RPMI7951 (cell line): Measurements from ENCODE around the gene NTNG1. TPM values are rescaled to one million over a fixed set of nuclear protein-coding genes. Genes with fewer than 3 reads are reported as not detected.

Experiments used
- DNase-seq: peaks from one replicate; pipeline ENCODE4 v3.0.0-alpha.2; 2012; ENCODE audit warnings: low read depth
- total RNA-seq: library from RNA; depleted of rRNA; stranded (reverse); fragments of >200 nt; shearing (Covaris generic); gene quantifications from 2 replicates; pipeline ENCODE4 v1.2.3, GENCODE V29; 2014; rRNA removed

The NTNG1 gene
- total RNA-seq, 1 experiment from 2014 or later, result not detected

DNA sequence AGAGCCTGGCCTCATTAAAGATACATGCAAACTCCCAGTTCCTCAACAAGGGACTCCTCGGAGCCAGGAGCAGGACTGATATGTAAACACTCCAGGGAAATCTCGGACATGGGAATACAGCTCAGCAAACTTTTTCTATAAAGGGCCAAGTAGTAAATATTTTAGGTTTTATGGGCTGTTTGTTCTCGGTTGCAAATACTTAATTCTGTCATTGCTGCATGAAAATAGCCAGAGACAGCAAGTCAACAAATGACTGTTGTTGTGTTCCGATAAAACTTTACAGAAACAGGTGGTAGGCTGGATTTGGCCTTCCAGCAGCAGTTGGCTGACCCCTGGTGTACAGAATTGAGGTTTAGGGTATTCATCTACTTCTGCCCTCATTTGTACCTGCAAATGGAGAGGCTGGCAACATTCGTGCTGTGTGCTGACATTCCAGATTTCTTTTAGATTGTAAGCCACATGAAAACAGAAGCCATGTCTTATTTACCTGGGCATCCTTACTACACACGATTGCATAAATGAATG lies 360.3 kb downstream of the NTNG1 start:
- no peak for DNase-seq

DNA sequence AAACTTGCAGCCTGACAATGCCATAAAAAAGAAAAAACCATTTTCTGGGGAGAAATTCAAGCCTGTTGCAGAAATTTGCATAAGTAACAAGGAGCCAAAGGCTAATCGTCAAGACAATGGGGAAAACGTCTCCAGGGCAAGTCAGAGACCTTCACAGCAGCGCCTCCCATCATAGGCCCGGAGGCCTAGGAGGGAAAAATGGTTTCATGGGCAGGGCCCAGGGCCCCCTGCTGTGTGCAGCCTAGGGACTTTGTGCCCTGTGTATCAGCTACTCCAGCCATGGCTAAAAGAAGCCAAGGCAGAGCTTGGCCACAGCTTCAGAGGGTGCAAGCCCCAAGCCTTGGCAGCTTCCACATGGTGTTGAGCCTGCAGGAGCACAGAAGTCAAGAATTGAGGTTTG lies 369.5 kb downstream of the NTNG1 start:
- DNase-seq, result no peak

- no peak for DNase-seq
Observed at GRCh38 chr1:107512836-107513235, 372.0 kb downstream of the NTNG1 start.

GRCh38 chr1:107514841-107515240 lies 374.0 kb downstream of the NTNG1 start:
- DNase-seq, result no peak

DNA sequence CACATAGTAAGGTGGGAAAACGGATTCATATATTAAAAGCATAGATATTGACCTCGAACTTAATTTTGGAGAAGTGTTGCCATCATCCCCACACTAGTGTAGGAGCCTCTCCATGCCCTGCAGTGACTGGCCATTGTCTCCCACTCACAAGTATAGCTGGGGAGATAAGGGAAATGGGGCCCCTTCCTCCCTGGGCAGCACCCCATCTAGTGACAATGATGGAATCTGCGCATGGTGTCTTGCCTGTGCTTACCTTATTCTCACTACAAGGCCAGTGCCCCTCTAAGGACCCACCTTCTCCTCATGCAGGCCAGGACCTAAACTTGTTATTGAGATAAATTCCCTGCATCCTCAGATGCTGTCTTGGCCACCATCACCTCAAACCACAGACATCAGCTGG lies 374.9 kb downstream of the NTNG1 start:
- no peak for DNase-seq

GRCh38 chr1:107523061-107523460 lies 382.2 kb downstream of the NTNG1 start:
- DNase-seq, result no peak

- no peak for DNase-seq
Observed at GRCh38 chr1:107523736-107524135, 382.9 kb downstream of the NTNG1 start.

DNA sequence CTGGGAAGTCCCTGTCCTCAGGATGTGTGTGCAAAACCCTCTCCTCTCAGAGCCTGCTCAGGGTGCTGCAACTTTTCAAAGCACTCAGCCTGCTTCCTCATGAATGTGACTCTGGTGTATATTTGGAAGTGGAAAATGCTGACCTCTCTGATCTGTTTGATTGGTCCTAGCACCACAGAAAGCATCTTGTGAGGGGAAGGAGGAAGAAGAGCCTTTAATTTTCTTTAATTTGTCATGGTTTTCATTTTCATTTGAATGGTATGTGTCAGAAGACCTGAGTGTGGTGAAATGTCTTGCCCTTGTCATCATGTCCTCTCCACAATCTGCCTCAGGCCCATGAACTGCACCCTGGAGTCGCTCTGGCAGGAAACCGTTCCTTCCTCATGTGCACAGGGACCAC lies 383.5 kb downstream of the NTNG1 start:
- no peak for DNase-seq

GRCh38 chr1:107525145-107525544 lies 384.3 kb downstream of the NTNG1 start:
- no peak for DNase-seq

- DNase-seq, result no peak
Observed at GRCh38 chr1:107525961-107526360, 385.1 kb downstream of the NTNG1 start.

GRCh38 chr1:107526524-107527198 lies 385.8 kb downstream of the NTNG1 start:
- no peak for DNase-seq

GRCh38 chr1:107529511-107530149 lies 388.8 kb downstream of the NTNG1 start:
- peak; percentile 15 for DNase-seq

- peak; percentile 14 for DNase-seq
Observed at GRCh38 chr1:107530543-107530942, 389.7 kb downstream of the NTNG1 start.

GRCh38 chr1:107531065-107531908 lies 390.4 kb downstream of the NTNG1 start:
- no peak for DNase-seq

DNA sequence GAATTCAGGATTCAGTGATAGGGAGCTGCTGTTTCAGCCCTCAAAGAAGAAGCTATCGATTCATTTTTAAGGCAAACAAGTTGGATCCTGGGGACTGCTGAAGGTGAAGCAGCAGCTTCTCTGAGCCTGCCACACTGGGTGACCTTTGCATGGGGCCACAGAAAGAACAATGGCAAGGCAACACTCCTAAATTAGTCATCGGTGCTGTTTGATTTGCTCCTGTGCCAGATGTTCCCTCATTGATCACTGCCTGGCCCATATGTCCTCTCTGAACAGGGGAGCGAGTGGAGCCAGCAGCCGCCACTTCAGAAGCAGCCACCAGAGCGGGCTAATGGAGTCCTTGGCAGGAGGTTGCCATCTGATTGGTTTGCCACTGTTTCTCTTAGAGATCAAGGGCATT lies 391.5 kb downstream of the NTNG1 start:
- no peak for DNase-seq

Other genes starting within 250 kb of the NTNG1 start
- 8.9 and 11.9 TPM in 2 replicates for gene PRMT6, start 84.4 kb upstream of the NTNG1 start, total RNA-seq